Measurements from ENCODE around the gene GCLM.
"Not testable (repeated sequence)": the region's sequence is repeated elsewhere in the genome, so short reads cannot be mapped to it uniquely, and the experiment has no call there.

The GCLM gene

DNA sequence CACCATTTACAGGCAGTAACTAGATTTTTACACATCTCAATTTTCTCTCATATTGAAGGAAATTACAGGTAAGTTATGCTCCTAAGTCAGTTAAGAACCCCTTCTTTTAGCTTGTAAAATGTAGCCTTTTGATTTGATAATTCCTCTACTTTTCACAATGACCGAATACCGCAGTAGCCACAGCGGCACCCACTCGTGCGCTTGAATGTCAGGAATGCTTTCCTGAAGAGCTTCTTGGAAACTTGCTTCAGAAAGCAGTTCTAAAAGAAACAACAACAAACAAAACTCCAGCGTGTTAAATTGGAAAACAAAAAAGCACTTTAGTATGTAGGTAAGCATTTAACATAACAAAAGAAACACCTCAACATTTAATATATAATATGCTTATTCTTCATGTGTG lies 20.3 kb downstream of the GCLM start:
- no peak for DNase-seq

- no peak for DNase-seq
Observed at GRCh38 chr1:93882269-93882668, 27.0 kb downstream of the GCLM start.

- no peak for DNase-seq
Observed at GRCh38 chr1:93880731-93881130, 28.5 kb downstream of the GCLM start.

- DNase-seq = peak; percentile 75 to 78
Observed at GRCh38 chr1:93878889-93879586, 30.2 kb downstream of the GCLM start, which contains the start of gene DNTTIP2. Gene DNTTIP2 (minus strand): TSS chr1:93879206. CDS start chr1:93879148, 58 bp downstream.

DNA sequence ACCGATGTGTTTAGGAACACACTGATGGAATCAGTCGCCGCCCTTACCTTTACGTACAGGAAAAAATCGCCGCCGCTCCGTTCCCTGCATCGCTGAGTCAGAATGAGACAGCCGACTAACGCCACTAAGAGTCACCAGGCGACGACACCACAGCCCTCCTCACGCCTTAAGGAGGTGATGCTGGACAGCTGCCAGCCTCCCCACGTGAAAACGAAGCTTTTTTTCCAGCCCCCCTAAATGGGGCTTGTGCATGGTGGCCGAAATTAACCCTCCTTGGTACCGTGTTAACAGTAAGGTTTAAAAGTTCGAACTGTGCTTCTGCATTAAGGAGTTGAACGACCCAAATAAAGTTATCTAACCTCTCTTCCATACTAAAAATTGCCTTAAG lies 30.7 kb downstream of the GCLM start:
- peak in 1 of 2 donors; percentile 42 for DNase-seq

GRCh38 chr1:93877529-93877928 lies 31.7 kb downstream of the GCLM start:
- no peak for DNase-seq

- no peak for DNase-seq
Observed at GRCh38 chr1:93876244-93876643, 33.0 kb downstream of the GCLM start.

GRCh38 chr1:93874025-93874651 lies 35.1 kb downstream of the GCLM start:
- DNase-seq = peak in 1 of 2 donors; percentile 24

GRCh38 chr1:93871366-93871765 lies 37.9 kb downstream of the GCLM start:
- DNase-seq = no peak

DNA sequence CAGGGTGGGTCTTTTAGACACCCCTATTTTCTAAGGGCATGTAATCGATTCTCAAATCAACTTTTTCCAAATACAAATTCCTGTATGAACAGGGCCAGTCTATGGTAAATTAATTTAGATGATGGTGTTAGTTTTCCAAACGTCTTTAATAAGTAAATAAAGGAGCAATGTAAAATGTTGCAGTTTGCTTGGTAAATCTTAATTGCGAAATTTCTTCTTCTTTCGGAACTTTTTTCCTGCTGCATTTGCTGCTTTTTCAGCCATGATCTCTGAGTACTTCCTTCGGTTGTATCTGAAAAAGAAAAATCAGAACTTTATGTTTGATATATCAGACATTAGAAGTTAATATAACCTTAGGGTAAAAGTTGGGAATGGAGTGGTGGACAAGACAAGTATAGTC lies 39.6 kb downstream of the GCLM start:
- DNase-seq = no peak

DNA sequence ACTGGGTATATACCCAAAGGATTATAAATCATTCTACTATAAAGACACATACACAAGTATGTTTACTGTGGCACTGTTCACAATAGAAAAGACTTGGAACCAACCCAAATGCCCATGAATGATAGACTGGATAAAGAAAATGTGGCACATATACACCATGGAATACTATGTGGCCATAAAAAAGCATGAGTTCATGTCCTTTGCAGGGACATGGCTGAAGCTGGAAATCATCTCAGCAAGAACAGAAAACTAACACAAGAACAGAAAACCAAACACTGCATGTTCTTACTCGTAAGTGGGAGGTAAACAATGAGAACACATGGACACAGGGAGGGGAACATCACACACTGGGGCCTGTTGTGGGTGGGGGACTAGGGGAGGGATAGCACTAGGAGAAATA lies 40.7 kb downstream of the GCLM start:
- DNase-seq = not testable (repeated sequence)

- DNase-seq = no peak
Observed at GRCh38 chr1:93865253-93865652, 44.0 kb downstream of the GCLM start.

DNA sequence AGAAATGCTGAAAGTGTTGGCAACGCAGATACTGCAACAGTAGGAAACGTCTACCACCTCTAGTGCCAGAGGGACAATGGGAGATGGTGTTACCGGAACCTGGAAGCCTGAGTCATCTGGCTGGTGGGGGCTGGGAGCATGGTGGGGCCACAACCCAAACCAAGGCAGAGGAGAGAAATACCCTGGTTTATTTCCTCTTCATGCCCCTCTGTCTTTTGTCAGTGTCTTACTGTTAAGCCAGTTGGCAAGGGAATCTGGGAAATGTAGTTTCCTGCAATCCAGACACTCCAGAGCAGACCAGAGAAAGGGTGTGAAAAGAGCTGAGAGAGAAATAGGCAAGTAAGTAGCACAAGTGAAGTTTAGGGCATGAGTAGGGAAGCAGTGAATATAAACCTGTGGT lies 45.1 kb downstream of the GCLM start:
- DNase-seq = no peak

GRCh38 chr1:93857653-93858052 lies 51.6 kb downstream of the GCLM start:
- not testable (repeated sequence) for DNase-seq

GRCh38 chr1:93855983-93856382 lies 53.2 kb downstream of the GCLM start:
- not testable (repeated sequence) for DNase-seq

DNA sequence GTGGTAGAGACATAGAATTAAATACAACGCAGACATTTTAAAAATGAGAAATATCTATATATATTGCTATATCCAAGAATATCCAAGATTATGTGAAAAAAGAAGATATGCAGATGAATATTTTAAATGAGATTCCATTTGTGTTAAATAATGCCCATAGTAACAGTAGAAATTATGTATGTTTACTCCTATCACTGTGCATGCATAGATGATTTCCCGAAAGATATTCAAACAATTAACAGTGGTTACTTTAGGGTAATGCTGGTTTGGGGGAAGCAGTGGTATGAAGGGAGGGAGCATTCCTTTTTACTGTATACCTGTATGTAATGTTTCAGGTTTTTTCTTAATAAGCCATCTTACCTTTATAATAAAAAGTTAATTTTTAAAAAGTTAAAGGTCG lies 55.3 kb downstream of the GCLM start:
- DNase-seq = no peak

- DNase-seq = no peak
Observed at GRCh38 chr1:93851878-93852277, 57.4 kb downstream of the GCLM start.

GRCh38 chr1:93851327-93851712 lies 57.9 kb downstream of the GCLM start:
- no peak for DNase-seq

- DNase-seq = not testable (repeated sequence)
Observed at GRCh38 chr1:93850687-93851326, 58.4 kb downstream of the GCLM start.

DNA sequence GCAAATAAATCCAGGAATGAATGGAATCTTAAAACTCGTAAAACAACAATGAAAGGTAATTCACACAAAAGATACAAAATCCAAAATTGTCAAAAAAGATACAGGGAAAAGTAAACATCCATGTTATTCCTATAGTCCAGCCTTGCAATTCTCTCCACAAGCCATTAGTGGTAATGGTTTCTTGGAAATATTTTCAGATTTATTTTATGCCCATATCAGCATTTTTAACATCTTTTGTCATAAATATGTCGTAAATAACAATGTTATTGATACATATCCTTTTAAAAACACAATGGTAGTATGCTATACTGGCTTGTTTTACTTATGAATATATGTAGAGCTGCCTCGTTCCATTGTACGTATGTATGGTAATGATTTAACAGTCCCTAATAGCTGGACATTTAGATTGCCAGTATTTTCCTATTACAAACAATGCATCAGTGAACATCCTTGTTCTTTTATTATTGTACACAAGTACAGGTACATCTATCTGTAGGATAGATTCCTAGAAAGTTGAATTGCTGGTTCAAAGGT lies 60.8 kb downstream of the GCLM start:
- no peak for DNase-seq

GRCh38 chr1:93847811-93848288 lies 61.4 kb downstream of the GCLM start:
- DNase-seq = peak in 1 of 2 donors; percentile 59

- peak; percentile 86 to 87 for DNase-seq
Observed at GRCh38 chr1:93846992-93847810, 62.0 kb downstream of the GCLM start.

Data from bone marrow (tissue), 2 donors.